ENCODE measurements around the gene ESRRB.

GRCh38 chr14:76499399-76499798, 123.5 kb downstream of the ESRRB start:
- TF ChIP-seq CTCF (IDR thresholded peaks at IDR 0.05) (no peak), ZFX (IDR thresholded peaks at IDR 0.05; ENCODE audit: borderline replicate concordance) (no peak)
